Tibial nerve (tissue), 3 donors: ENCODE measurements around the gene RUNX2.

Source experiments
- POLR2A ChIP-seq, 2 donors: fragments of 450-650 bp; IDR thresholded peaks; one replicate each; pipeline ENCODE4 v1.6.1; 2017; ENCODE audit warnings: antibody characterized with exemption in 2 of 2, mild to moderate bottlenecking in 2 of 2, moderate library complexity in 2 of 2
- TF ChIP-seq, protein P1 (sequence below), 5 experiments: fragments of 200-600 bp in 3 of 5; fragments of 450-650 bp in 2 of 5; sonication (generic) in 3 of 5; IDR thresholded peaks; one replicate each; pipeline ENCODE4 v1.5.1; 2016 to 2019; ENCODE audit warnings: antibody characterized with exemption in 5 of 5, mild to moderate bottlenecking in 3 of 5, moderate library complexity in 2 of 5

DNA sequence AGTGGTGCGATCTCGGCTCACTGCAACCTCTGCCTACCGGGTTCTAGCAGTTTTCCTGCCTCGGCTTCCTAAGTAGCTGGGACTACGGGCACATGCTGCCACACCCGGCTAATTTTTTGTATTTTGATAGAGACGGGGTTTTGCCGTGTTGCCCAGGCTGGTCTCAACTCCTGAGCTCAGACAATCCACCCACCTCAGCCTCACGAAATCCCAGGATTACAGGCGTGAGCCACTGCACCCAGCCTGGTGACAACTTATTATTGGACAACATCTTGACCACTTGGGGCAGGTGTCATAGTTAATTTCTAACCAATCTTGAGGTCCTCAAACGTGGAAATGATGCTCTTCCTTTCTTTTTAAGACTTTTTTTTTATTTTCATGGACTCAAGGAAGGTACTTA lies 383.9 kb downstream of the RUNX2 start:
- TF ChIP-seq, protein P1, sequence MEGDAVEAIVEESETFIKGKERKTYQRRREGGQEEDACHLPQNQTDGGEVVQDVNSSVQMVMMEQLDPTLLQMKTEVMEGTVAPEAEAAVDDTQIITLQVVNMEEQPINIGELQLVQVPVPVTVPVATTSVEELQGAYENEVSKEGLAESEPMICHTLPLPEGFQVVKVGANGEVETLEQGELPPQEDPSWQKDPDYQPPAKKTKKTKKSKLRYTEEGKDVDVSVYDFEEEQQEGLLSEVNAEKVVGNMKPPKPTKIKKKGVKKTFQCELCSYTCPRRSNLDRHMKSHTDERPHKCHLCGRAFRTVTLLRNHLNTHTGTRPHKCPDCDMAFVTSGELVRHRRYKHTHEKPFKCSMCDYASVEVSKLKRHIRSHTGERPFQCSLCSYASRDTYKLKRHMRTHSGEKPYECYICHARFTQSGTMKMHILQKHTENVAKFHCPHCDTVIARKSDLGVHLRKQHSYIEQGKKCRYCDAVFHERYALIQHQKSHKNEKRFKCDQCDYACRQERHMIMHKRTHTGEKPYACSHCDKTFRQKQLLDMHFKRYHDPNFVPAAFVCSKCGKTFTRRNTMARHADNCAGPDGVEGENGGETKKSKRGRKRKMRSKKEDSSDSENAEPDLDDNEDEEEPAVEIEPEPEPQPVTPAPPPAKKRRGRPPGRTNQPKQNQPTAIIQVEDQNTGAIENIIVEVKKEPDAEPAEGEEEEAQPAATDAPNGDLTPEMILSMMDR (IDR thresholded peaks at IDR 0.05), result no peak
- no peak for TF ChIP-seq POLR2A (IDR thresholded peaks at IDR 0.05)
